Esophagus muscularis mucosa (tissue), 3 donors: Measurements from ENCODE around the gene EML3.

Experiments used
- POLR2AphosphoS5 ChIP-seq, 2 donors: sonication (generic); formaldehyde crosslinking; IDR thresholded peaks; one replicate each; pipeline ENCODE4 v1.6.1; 2017; ENCODE audit warnings: antibody characterized with exemption in 2 of 2
- TF ChIP-seq, protein P1 (sequence below), 3 experiments: fragments of 200-600 bp in 2 of 3; fragments of 450-650 bp in 1 of 3; sonication (generic) in 2 of 3; IDR thresholded peaks; one replicate each; pipeline ENCODE4 v1.5.1; 2017 to 2019; ENCODE audit warnings: antibody characterized with exemption in 3 of 3, mild to moderate bottlenecking in 2 of 3, moderate library complexity in 1 of 3

DNA sequence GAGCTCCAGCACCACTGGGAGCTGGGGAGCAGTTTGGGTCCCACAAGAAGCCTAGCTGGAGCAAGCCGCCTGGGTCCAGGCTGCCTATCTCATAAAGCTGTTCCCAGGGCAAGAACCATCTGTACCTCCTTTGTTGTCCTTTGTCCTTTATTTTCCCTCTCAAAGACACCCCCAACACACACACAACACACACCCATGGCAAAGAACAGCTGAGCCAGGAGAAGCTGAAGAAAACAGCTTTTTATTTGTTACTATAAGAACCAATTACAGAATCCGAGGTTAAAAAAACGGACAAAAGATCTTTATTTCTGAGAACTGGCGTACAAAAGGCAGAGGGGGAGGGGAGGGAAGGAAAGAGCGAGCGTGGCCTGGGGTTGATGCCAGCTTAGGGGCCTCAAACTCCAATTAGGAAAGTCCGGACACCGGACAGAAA is 19.6 kb downstream of the EML3 start:
- no peak for TF ChIP-seq POLR2AphosphoS5 (IDR thresholded peaks at IDR 0.05)
- TF ChIP-seq, protein P1, sequence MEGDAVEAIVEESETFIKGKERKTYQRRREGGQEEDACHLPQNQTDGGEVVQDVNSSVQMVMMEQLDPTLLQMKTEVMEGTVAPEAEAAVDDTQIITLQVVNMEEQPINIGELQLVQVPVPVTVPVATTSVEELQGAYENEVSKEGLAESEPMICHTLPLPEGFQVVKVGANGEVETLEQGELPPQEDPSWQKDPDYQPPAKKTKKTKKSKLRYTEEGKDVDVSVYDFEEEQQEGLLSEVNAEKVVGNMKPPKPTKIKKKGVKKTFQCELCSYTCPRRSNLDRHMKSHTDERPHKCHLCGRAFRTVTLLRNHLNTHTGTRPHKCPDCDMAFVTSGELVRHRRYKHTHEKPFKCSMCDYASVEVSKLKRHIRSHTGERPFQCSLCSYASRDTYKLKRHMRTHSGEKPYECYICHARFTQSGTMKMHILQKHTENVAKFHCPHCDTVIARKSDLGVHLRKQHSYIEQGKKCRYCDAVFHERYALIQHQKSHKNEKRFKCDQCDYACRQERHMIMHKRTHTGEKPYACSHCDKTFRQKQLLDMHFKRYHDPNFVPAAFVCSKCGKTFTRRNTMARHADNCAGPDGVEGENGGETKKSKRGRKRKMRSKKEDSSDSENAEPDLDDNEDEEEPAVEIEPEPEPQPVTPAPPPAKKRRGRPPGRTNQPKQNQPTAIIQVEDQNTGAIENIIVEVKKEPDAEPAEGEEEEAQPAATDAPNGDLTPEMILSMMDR (IDR thresholded peaks at IDR 0.05): no peak
